GM21423 (cell line): Measurements from ENCODE around the gene STK32A.
"Not testable (repeated sequence)": the region's sequence is repeated elsewhere in the genome, so short reads cannot be mapped to it uniquely, and the experiment has no call there.

Experiments
- ATAC-seq: cut with Tn5 transposase; IDR thresholded peaks from one replicate; pipeline ENCODE4 v1.9.1; 2021; ENCODE audit warnings: mild to moderate bottlenecking, moderate library complexity; ENCODE audit not compliant: unreplicated experiment

STK32A gene

GRCh38 chr5:147341345-147341744 lies 106.5 kb downstream of the STK32A start:
- no peak for ATAC-seq

GRCh38 chr5:147344861-147345260 lies 110.0 kb downstream of the STK32A start:
- no peak for ATAC-seq

- no peak for ATAC-seq
Observed at GRCh38 chr5:147346006-147346561, 111.3 kb downstream of the STK32A start.

GRCh38 chr5:147348046-147348445 lies 113.2 kb downstream of the STK32A start:
- no peak for ATAC-seq

GRCh38 chr5:147348451-147348850 lies 113.6 kb downstream of the STK32A start:
- no peak for ATAC-seq

GRCh38 chr5:147349241-147349640 lies 114.4 kb downstream of the STK32A start:
- ATAC-seq: no peak

- ATAC-seq: no peak
Observed at GRCh38 chr5:147359101-147359500, 124.3 kb downstream of the STK32A start.

- ATAC-seq: no peak
Observed at GRCh38 chr5:147359581-147359980, 124.8 kb downstream of the STK32A start.

GRCh38 chr5:147360816-147361215 lies 126.0 kb downstream of the STK32A start:
- ATAC-seq: no peak

- no peak for ATAC-seq
Observed at GRCh38 chr5:147361441-147362175, 126.8 kb downstream of the STK32A start.

GRCh38 chr5:147367381-147367780 lies 132.6 kb downstream of the STK32A start:
- not testable (repeated sequence) for ATAC-seq

- ATAC-seq: no peak
Observed at GRCh38 chr5:147369742-147370374, 135.0 kb downstream of the STK32A start.

- ATAC-seq: no peak
Observed at GRCh38 chr5:147371290-147371689, 136.5 kb downstream of the STK32A start.

- no peak for ATAC-seq
Observed at GRCh38 chr5:147372191-147372590, 137.4 kb downstream of the STK32A start.

GRCh38 chr5:147373328-147373727 lies 138.5 kb downstream of the STK32A start:
- no peak for ATAC-seq

GRCh38 chr5:147375151-147375550 lies 140.3 kb downstream of the STK32A start:
- no peak for ATAC-seq

GRCh38 chr5:147377682-147378081 lies 142.9 kb downstream of the STK32A start:
- no peak for ATAC-seq

- ATAC-seq: no peak
Observed at GRCh38 chr5:147381555-147381954, 146.7 kb downstream of the STK32A start.

- ATAC-seq: no peak
Observed at GRCh38 chr5:147382776-147383175, 147.9 kb downstream of the STK32A start.

- no peak for ATAC-seq
Observed at GRCh38 chr5:147384346-147385193, 149.7 kb downstream of the STK32A start.

- ATAC-seq: no peak
Observed at GRCh38 chr5:147387109-147387508, 152.3 kb downstream of the STK32A start.
